K562 (cell line): Measurements from ENCODE around the gene AGAP3. TPM values are rescaled to one million over a fixed set of nuclear protein-coding genes. Genes with fewer than 3 reads are reported as not detected.

Experiments used
- CBFA2T3 ChIP-seq: fragments of 450-650 bp; IDR thresholded peaks from 2 replicates; pipeline ENCODE4 v1.6.1; 2017
- COPS2 ChIP-seq: fragments of 450-650 bp; conservative IDR thresholded peaks from 2 replicates; pipeline ENCODE4 v1.6.1; 2016; ENCODE audit warnings: mild to moderate bottlenecking, moderate library complexity
- E4F1 ChIP-seq: fragments of 250-450 bp; sonication (Bioruptor Pico); IDR thresholded peaks from 2 replicates; pipeline ENCODE4 v1.5.0; 2021; ENCODE audit warnings: mild to moderate bottlenecking, borderline replicate concordance
- JUND ChIP-seq, 2 experiments: IDR thresholded peaks; 2 replicates in 1 of 2; 3 replicates in 1 of 2; pipeline ENCODE4 v1.6.1; 2011; ENCODE audit warnings: borderline replicate concordance in 2 of 2, low read depth in 2 of 2, low read length in 2 of 2, improper control_type of control experiment in 1 of 2, missing biosample characterization in 1 of 2, missing genetic modification characterization in 1 of 2, missing genetic modification reagents in 1 of 2
- SAFB ChIP-seq: fragments of 200-400 bp; formaldehyde crosslinking; IDR thresholded peaks from 2 replicates; pipeline ENCODE4 v1.6.1; 2017; ENCODE audit warnings: low read depth, low read length, borderline replicate concordance
- SFPQ ChIP-seq: fragments of 200-400 bp; formaldehyde crosslinking; IDR thresholded peaks from 2 replicates; pipeline ENCODE4 v1.6.1; 2017; ENCODE audit warnings: mild to moderate bottlenecking, low read depth, low read length, moderate library complexity
- SPI1 ChIP-seq: IDR thresholded peaks from 2 replicates; pipeline ENCODE4 v1.6.1; 2011; ENCODE audit warnings: low read depth, low read length, control low read depth, borderline replicate concordance
- THAP12 ChIP-seq: fragments of 250-450 bp; sonication (Bioruptor Pico); IDR thresholded peaks from 2 replicates; pipeline ENCODE4 v1.9.0; 2021; ENCODE audit warnings: mild to moderate bottlenecking, inconsistent platforms
- TRIM28 ChIP-seq: fragments of 450-650 bp; IDR thresholded peaks from 2 replicates; pipeline ENCODE4 v1.6.1; 2017
- ZBTB11 ChIP-seq, 3 experiments: fragments of 200-800 bp in 1 of 3; fragments of 250-450 bp in 1 of 3; fragments of 450-650 bp in 1 of 3; sonication (Bioruptor Pico) in 1 of 3; sonication (Bioruptor generic) in 1 of 3; formaldehyde crosslinking in 1 of 3; IDR thresholded peaks; 2 replicates each; pipeline versions ENCODE4 v1.6.1 to v1.8.0; 2016 to 2022; ENCODE audit warnings: mild to moderate bottlenecking in 2 of 3, missing genetic modification characterization in 2 of 3, missing compliant biosample characterization in 1 of 3, moderate library complexity in 1 of 3
- ZBTB2 ChIP-seq: fragments of 450-650 bp; IDR thresholded peaks from 2 replicates; pipeline ENCODE4 v1.6.1; 2016; ENCODE audit warnings: antibody characterized with exemption
- ZFX ChIP-seq: sonication (generic); formaldehyde crosslinking; IDR thresholded peaks from 2 replicates; pipeline ENCODE4 v1.8.0; 2022; ENCODE audit warnings: mild to moderate bottlenecking, missing genetic modification reagents, moderate library complexity
- ZNF347 ChIP-seq: fragments of 450-650 bp; formaldehyde crosslinking; IDR thresholded peaks from 2 replicates; pipeline ENCODE4 v1.4.0; 2020; ENCODE audit warnings: low read depth, mild to moderate bottlenecking, moderate library complexity
- ZNF707 ChIP-seq: fragments of 250-450 bp; sonication (Bioruptor Pico); conservative IDR thresholded peaks from 2 replicates; pipeline ENCODE4 v1.8.0; 2022; ENCODE audit warnings: inconsistent platforms, mild to moderate bottlenecking, moderate library complexity
- polyA plus RNA-seq, 8 experiments: library from polyadenylated mRNA; depleted of rRNA in 4 of 8; stranded (reverse) in 5 of 8; unstranded in 3 of 8; fragments of >200 nt; fragmentation: Nextera tagmentation in 2 of 8; fragmentation: Illumina TruSeq in 1 of 8; extraction: Ambion mirVana in 2 of 8; extraction: Trizol in 1 of 8; gene quantifications; 2 replicates each; pipeline versions ENCODE4 v1.2.1 to v1.2.3, GENCODE V29; 2011 to 2014; ENCODE audit warnings: inconsistent platforms in 1 of 8, missing spikeins in 1 of 8
- total RNA-seq, 7 experiments: library from RNA; depleted of rRNA in 6 of 7; stranded (reverse); fragments of >200 nt in 6 of 7; fragmentation: Illumina TruSeq in 2 of 7; extraction: Trizol in 2 of 7; gene quantifications; 2 replicates each; pipeline versions ENCODE4 v1.2.1 to v1.2.3, GENCODE V29; 2011 to 2021; ENCODE audit warnings: low replicate concordance in 1 of 7

AGAP3 gene
- total and polyA plus RNA-seq, 9 of the 15 experiments (the other 6 are each of a cell fraction or from before 2014, with no cell fraction given): 3.4 to 208 (median 62.2) TPM

GRCh38 chr7:151086802-151087244 lies 548 bp downstream of the AGAP3 start (continued):
- TF ChIP-seq SPI1 (no peak), SFPQ (no peak), TRIM28 (no peak), THAP12 (CRISPR knock-in tag) (no peak), ZBTB2 (no peak), JUND (IDR thresholded peaks at IDR 0.05; ENCODE audit: borderline replicate concordance, low read depth, low read length) (peak; percentile 10; the same call in 1 of the 2 replicates), JUND (tag; IDR thresholded peaks at IDR 0.05; ENCODE audit: borderline replicate concordance, low read depth, low read length) (no peak), ZBTB11 (CRISPR knock-in tag; IDR thresholded peaks at IDR 0.05) (no peak; a peak in 1 of 6 replicates), ZFX (CRISPR knock-in tag) (no peak), SAFB (peak; percentile 20; the same call in 1 of the 2 replicates), COPS2 (no peak), E4F1 (no peak), ZNF347 (CRISPR knock-in tag) (no peak), ZNF707 (CRISPR knock-in tag) (no peak), CBFA2T3 (no peak)
